ENCODE measurements around the gene TSSK2.
"Not testable (repeated sequence)": the region's sequence is repeated elsewhere in the genome, so short reads cannot be mapped to it uniquely, and the experiment has no call there.

The TSSK2 gene

DNA sequence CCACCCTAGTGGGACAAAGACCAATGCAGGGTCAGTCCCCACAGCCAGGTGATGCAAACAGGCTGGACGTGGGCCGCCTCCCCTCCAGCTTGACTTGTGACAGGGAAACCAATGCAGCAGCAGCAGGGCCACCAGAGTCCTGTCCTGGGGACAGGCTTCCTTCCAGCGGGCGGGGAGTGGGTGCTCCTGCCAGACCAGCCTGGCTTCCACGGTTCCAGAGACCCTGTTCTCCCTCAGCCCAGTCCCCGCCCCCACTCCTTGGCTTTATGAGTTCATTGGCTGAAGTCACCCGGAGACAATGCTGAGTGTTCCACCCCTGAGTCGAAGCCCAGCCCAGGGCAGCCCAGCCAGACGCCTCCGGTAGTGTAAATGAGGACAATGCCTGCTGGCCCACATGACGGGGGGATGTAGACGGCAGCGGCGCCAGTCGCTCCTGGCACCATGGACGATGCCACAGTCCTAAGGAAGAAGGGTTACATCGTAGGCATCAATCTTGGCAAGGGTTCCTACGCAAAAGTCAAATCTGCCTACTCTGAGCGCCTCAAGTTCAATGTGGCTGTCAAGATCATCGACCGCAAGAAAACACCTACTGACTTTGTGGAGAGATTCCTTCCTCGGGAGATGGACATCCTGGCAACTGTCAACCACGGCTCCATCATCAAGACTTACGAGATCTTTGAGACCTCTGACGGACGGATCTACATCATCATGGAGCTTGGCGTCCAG lies at the start of gene TSSK2:
Gene TSSK2 (plus strand): TSS at position 350 of the 726 bp plus-strand sequence. CDS start 92 bp downstream, at position 442.
- peak; percentile 64 for DNase-seq (ENCODE audit: low spot score)

DNA sequence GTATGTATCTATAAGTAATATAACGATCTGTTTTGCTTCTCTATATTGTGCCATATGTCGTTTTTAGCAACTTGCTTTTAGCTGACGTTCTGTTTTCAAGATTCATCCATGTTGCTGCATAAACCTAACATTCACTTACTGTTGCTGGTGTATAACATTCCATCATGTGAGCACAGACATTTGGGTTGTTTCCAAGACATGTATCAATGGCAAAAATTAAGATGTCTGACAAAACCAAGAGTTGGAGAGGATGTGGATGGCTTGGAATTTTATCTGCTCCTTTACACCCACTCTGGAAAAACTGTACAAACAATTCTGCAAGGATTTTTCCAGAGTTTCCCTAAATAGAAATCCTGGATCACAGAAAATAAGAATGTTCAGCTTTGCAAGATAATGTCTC lies 49.8 kb upstream of the TSSK2 start:
- DNase-seq (ENCODE audit: low spot score): no peak

DNA sequence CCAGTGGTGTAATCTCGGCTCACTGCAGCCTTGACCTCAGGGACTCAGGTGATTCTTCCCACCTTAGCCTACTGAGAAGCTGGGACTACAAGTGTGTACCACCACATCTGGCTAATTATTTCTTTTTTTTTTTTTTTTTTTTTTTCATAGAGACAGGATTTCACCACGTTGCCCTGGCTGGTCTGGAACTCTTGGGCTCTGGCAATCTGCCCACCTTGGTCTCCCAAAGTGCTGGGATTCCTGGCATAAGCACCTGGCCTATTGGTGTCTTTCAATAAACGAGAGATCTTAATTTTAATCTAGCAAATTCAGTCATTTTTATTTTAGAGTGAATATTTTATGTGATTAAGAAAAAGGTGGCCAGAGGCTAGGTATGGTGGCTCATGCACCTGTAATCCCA lies 49.0 kb upstream of the TSSK2 start:
- DNase-seq (ENCODE audit: low spot score): no peak

DNA sequence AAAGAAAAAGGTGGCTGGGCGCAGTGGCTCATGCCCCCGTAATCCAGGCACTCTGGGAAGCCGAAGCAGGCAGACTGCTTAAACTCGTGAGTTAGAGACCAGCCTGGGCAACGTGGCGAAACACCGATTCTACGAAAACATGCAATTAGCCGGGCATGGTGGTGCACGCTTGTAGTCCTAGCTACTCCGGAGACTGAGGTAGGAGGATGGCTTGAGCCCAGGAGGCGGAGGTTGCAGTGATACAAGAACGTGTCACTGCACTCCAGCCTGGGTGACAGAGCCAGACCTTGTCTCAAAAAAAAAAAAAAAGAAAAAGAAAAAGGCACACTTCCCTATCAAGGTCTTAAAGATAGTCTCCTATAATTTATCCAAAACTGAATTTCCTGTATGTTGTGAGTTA lies 48.3 kb upstream of the TSSK2 start:
- no peak for DNase-seq (ENCODE audit: low spot score)

DNA sequence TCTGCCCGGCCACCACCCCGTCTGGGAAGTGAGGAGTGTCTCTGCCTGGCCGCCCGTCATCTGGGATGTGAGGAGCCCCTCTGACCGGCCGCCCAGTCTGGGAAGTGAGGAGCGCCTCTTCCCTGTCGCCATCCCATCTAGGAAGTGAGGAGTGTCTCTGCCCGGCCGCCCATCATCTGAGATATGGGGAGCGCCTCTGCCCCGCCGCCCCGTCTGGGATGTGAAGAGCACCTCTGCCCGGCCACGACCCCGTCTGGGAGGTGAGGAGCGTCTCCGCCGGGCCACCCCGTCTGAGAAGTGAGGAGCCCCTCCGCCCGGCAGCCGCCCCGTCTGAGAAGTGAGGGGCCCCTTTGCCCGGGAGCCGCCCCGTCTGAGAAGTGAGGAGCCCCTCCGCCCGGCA lies 47.0 kb upstream of the TSSK2 start:
- not testable (repeated sequence) for DNase-seq (ENCODE audit: low spot score)

DNA sequence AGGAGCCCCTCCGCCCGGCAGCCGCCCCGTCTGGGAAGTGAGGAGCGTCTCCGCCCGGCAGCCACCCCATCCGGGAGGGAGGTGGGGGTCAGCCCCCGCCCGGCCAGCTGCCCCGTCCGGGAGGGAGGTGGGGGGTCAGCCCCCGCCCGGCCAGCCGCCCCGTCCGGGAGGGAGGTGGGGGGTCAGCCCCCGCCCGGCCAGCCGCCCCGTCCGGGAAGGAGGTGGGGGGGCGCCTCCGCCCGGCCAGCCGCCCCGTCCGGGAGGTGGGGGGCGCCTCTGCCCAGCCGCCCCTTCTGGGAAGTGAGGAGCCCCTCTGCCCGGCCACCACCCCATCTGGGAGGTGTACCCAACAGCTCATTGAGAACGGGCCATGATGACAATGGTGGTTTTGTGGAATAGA lies 46.5 kb upstream of the TSSK2 start:
- DNase-seq (ENCODE audit: low spot score): not testable (repeated sequence)

DNA sequence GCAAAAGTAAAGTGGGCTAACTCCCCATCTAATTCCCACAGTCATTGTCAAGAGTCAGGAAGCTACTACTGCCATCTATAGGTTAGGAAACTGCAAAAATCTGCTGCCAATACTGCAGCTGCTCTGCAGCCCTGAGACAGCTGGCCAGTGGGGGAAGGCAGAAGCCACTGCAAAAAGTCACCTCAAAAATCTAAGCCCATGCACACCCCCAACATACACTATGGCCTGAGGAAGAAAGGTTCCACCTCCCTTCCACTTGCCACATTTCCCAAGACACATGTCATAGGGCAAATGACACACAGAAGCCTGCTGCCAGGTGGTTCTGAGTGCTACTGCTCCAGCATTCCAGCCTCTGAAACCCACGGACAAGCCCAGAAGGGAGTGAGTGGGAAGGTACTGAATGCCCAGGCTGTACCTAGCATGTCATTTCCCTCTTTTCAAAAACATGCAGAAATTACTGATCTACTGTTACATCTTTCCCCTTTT lies 45.8 kb upstream of the TSSK2 start:
- peak; percentile 65 for DNase-seq (ENCODE audit: low spot score)

DNA sequence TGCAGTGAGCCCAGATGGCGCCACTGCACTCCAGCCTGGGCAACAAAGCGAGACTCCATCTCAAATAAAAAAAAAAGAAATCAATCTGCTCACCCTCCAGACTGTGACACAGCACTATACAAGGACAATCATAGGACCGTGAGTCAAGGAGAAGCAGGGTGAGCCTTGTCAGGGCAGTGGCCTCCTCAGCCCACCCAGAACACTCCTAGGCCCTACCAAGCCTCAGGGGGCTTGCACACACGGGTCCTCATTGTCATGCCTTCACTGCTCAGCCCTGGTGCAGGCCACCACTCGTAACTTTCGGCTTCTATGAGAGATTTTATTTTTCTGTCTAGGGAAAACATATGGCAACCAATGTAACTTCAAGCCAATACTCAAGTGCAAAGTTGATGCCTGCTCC lies 44.7 kb upstream of the TSSK2 start:
- DNase-seq (ENCODE audit: low spot score): no peak

DNA sequence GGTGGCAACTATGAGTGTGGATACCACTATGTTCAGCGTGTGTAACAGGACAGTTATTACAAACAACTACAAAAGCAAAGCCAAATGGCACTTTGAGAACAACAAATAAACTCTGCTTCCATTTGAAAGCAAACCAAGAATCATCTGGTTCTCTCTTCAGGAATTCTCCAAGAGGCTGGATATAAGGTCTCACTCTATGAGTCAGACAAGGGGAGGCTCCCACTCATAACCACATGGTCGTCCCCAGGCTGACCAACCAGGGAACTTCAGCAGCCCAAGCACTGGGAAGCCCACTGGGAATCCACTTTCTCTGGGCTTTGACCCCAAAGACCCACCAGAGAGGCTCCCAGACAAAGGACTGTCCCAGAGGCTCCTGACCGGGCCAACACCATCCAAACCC lies 44.2 kb upstream of the TSSK2 start:
- no peak for DNase-seq (ENCODE audit: low spot score)

DNA sequence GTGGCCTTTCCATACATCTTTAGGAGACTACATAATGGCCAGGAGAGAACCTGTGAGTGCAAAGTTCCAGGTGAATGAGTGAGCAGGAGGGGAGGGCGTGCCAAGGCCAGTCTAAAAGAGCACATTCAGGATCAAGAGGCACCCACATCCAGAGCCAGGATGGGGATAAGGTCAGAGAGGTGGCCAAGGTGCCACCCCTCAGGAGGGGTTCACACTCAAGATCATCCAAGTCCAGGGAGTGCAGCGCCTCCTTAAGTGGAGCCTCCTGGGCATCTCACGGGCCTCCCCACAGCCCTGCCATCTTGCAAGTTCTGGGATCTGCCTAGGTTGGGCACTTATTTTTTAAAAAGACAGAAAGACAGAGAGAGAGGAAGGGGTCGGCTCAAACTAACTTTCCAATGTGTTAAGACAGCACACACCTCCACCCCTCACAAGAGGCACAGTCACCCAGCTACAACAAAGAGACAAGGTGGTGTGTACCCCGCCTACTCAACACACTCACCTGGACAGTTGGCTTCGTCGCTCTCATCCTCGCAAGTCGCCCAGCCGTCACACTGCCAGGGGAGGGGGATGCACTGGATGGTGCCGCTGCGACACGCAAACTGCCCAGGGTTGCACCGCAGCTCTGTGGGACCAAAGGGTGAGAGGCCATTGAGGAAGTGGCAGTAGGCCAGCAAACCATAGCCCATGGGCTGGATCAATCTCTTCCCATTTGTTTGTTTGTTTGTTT lies 42.1 kb upstream of the TSSK2 start:
- DNase-seq (ENCODE audit: low spot score): no peak

DNA sequence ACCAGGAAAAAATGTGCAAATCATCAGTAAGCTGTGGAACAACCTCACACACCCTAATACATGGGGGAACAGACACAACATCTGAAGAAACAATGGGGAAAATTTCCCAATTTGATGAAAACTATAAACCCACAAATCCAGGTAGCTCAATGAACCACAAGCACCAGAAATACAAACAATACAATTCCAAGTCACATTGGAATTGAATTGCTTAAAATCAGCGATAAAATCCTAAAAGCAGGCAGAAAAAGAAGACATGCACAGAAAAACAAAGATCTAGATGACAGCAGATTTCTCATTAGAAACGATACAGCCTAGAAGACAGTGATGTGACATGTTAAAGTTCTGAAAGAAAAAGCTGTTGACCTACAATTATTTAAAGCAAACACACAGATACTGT lies 40.9 kb upstream of the TSSK2 start:
- no peak for DNase-seq (ENCODE audit: low spot score)

DNA sequence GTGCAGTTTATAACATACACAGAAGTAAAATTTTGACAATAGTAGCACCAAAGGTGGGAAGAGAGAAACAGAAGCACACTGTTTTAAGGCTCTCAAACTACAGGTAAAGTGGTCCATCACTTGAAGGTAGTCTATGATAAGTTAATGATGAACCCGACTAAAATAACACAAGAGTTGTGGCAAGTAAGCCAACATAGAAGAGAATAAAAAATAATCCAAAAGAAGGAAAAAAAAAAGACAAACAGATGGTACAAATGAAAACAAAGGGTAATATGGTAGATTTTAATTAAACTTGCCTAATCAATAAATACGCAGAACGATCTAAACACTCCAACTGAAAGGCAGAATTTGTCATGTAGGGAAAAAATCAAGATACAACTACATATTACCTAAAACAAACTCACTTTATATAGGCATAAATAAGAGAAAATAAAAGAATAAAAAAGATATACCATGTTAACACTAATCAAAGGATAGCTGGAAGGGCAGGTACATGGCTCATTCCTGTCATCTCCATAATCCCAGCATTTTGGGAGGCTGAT lies 40.5 kb upstream of the TSSK2 start:
- DNase-seq (ENCODE audit: low spot score): no peak

DNA sequence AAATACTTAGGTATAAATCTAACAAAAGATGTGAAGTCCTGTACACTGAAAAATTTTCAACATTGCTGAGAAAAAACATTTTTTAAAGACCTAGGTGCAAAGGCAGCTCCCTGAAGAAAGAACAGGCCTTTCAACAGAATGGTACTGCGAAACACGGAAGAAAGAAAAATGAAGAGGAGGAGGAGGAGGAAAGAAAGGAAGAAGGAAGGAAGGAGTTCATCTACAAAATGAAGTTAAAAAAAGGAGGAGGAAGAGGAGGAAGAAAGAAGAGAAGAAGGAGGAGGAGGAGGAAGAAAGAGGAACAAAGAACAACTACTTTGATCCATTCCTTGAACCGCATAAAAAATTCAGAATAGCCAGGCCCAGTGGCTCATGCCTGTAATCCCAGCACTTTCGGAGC lies 38.4 kb upstream of the TSSK2 start:
- no peak for DNase-seq (ENCODE audit: low spot score)

DNA sequence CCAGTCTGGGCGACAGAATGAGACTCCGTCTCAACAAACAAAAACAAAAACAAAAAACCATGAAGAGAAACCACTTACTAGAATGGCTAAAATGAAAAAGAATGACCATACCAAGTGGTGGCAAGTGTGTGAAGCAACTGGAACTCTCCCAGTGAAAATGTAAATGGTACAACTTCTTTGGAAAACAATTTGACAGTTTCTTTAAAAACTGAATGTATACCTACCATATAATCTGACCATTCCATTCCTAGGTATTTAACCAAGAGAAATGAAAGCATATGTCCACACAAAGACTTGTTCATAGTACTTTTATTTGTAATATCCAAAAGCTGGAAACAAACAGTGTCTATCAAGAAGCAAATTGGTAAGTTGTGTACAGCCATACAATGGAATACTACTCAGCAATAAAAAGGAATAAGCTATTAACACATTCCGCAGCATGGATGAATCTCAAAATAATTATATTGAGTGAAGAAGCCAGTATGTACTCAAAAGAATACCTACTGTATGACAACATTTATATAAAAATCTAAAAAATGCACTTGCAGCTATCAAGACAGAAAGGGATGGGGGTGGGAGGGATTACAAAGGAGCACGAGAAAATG lies 36.6 kb upstream of the TSSK2 start:
- no peak for DNase-seq (ENCODE audit: low spot score)

DNA sequence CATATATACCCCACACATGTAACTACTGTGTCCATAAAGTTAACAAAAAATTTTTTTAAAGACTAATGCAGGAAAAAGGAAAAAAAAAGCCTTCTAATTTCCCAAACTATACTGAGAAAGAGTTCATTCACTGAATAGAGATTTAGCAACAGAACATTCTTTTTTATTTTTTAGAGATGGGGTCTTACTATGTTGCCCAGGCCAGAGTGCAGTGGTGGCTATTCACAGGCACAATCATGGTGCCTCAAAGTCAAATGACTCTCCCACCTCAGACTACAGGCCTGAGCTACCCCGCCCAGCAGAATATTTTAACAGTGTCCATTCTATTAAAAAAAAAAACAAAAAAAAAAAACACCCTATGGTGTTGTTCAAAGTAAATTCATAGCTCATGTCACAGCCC lies 34.6 kb upstream of the TSSK2 start:
- no peak for DNase-seq (ENCODE audit: low spot score)

DNA sequence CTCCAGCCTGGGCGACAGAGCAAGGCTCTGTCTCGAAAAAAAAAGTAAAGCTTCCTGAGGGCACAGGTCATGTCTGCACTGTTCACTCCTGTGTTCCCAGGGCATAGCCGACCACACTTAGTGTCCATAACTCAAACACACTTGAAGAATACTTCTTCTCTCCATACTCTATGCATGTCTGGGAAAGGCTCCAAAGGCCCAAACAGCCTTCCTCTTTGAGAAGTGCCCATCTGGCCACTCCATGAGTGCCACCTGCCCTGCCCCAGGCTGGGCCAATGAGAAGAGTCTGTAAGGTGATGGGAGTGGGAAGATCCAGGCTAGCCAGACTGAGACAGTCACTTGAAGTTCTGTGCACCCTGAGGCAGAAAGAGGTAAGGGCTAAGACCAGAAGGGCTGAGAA lies 33.6 kb upstream of the TSSK2 start:
- no peak for DNase-seq (ENCODE audit: low spot score)

DNA sequence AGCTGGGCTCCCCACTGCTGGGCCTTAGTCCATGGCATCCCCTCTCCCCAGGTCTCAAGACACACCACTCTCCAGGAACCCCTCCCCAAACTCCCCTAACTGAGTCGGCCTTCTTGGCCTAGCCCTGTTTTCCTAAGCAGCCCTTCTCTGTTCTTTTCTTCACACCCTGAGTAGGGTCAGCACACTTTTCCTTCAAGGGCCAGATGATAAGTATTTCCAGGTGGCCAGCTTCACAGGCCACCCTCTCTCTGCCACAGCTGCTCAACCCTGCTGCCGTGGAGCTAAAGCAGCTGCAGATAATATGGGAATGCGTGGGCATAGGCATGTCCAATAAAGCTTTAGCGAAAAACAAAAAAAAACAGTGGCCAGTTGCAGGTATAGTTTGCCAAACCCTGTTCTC lies 33.0 kb upstream of the TSSK2 start:
- DNase-seq (ENCODE audit: low spot score): no peak

DNA sequence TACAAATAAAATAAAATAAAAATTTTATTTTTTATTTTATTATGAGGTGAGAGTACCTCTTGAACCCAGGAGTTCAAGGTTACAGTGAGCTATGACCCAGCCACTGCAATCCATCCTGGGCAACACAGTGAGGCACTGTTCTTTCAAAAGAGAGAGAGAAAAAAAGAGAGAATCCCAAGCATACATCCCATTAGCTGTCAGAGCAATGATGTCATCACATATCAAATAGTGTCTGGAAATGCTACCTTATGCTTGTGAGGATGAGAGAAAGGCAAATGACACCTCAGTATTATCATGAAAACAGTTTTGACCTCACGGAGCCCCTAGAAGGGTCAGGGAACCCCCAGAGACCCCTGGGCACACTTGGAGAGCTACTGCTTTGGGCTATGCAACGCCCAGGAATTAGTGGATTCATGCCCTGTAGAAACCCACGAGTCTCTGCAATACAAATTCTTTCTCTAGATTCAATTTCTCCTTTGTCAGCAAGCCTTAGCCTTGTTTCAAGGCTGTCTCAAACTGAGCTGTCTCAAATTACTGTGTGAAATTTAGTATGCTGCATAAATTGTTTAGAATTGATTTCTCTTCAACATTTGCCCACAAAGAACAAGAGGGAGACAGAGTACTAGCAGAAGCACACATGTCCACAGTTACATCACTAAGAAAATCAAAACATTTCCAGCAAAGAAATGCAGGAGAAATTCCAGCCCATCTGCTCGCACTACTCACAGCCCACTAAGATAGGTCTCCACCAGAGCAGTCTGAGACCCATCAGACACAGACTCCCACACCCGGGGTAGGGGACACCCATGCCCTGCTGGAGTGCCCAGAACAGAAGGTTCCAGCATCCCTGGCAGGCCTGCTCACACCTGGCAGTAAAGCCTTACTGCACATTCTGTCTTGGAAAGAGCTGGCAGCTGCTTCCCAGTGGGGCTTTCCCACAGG lies 27.0 kb upstream of the TSSK2 start:
- no peak for DNase-seq (ENCODE audit: low spot score)

DNA sequence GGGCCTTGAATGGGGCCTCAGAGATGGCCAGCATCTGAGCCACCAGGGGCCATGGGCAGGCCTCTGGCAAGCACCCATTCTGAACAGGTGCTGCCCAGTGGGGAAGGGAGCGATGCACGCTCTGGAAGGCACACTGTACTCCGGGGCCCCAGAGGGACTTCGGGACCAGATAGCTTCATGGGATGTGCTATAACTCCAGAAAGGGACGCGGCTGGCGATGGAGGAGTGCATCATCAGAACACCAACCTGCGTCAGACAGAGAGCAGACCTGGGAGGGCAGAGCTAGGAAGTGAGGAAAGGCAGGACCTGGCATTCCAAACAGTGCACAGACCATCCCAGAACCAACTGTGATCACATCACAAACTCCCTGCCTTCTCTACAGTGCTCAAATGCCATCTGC lies 25.7 kb upstream of the TSSK2 start:
- DNase-seq (ENCODE audit: low spot score): no peak

DNA sequence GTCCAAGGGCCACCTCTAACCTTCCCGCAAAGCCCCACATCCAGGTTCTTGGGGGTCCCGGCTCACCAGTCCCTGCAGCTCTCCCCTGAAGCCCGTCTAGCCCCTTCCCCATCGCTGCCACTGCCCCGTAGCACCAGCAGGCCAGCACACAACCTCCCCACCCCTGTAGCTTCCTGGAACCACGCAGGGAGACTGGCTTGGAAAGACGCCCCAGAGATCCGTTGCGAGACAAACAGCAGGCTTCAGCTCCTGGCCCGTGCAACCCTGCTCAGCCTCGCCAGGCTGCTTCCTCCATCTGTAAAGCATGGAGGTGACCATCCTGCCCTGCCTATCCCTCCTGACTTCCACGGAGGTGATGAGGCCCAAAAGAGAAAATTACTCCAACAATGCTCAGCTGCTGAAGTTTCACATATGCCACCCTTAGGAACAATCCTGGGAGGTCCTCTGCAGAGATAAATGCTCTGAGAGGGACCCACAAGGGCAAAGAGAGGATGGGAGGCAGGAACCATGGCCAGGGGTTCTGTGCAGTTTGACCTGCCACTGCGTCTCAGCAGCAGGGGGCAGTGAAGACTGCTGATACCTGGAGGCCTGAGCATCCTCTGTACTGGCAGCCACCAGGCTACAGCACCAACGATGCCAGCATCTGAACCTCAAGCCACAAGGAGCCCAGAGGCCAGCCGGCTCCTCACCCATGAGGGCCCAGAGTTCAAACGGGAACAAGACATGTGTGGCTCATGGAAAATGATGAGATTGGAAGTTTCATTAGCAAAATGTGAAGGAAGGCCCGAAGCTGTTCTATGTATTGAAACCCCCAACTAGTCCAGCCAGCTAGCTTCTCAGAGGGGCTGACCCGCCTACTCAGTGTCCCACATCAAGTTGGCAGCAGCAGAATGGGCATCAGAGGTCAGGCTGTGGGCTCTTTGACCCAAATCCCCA lies 25.0 kb upstream of the TSSK2 start:
- DNase-seq (ENCODE audit: low spot score): peak; percentile 52

Data from iPS-NIHi11 (cell line).